Thoracic aorta (tissue), 2 donors: ENCODE data around the gene ZDHHC8. TPM values are rescaled to one million over a fixed set of nuclear protein-coding genes. Genes with fewer than 3 reads are reported as not detected.
A peak's percentile ranks its signal among the peaks of the same experiment; 100 is the strongest.

ENCODE experiments used
- ATAC-seq: fragments of 150-250 bp; one replicate; pipeline ENCODE4 v1.8.0; 2017; ENCODE audit warnings: low read depth; ENCODE audit not compliant: insufficient number of reproducible peaks, low FRiP score
- DNase-seq: peaks from one replicate; pipeline ENCODE4 v3.0.0-alpha.2; 2020; ENCODE audit warnings: low spot score
- H3K27ac ChIP-seq, 2 donors: fragments of 200-600 bp; sonication (generic); 1 replicate in 1 of 2; 2 replicates in 1 of 2; pipeline ENCODE4 v1.5.1; 2016; ENCODE audit warnings: mild to moderate bottlenecking in 2 of 2, moderate library complexity in 2 of 2
- H3K27me3 ChIP-seq: fragments of 200-600 bp; sonication (generic); replicated peaks from 2 replicates; pipeline ENCODE4 v1.6.0; 2016; ENCODE audit warnings: mild to moderate bottlenecking; ENCODE audit not compliant: insufficient read depth
- H3K36me3 ChIP-seq: fragments of 200-600 bp; sonication (generic); one replicate; pipeline ENCODE4 v1.5.1; 2016
- H3K4me1 ChIP-seq, 2 donors: fragments of 200-600 bp; sonication (generic); 1 replicate in 1 of 2; 2 replicates in 1 of 2; pipeline versions ENCODE4 v1.5.1 to v1.6.0; 2016; ENCODE audit warnings: low read depth in 2 of 2, mild to moderate bottlenecking in 1 of 2; ENCODE audit not compliant: control insufficient read depth in 1 of 2
- H3K4me3 ChIP-seq: fragments of 200-600 bp; sonication (generic); 2 replicates; pipeline ENCODE4 v1.5.1; 2016; ENCODE audit warnings: mild to moderate bottlenecking
- H3K9me3 ChIP-seq: fragments of 200-600 bp; sonication (generic); 2 replicates; pipeline ENCODE4 v1.5.1; 2016
- CTCF ChIP-seq: fragments of 200-600 bp; sonication (generic); IDR thresholded peaks from one replicate; pipeline ENCODE4 v1.5.1; 2019; ENCODE audit warnings: antibody characterized with exemption
- total RNA-seq, 2 donors: library from RNA; depleted of rRNA; stranded (reverse); fragments of >200 nt; gene quantifications; one replicate each; pipeline versions ENCODE4 v1.1.0 to v1.2.3, GENCODE V29; 2016

Gene ZDHHC8
- total RNA-seq, 2 donors from 2014 or later = 14.8 to 49.8 TPM

- Histone ChIP-seq H3K4me3 (no peak overlapping the region), H3K36me3 (no peaks in the 10 kb centered on the region), H3K27ac (no peak overlapping the region), H3K9me3 (no peaks in the 10 kb centered on the region), H3K4me1 (no peaks in the 10 kb centered on the region), H3K27me3 (no peaks in the 10 kb centered on the region)
- DNase-seq (no peak), ATAC-seq (no peak)
- no peak for TF ChIP-seq CTCF
These were observed 48.0 kb downstream of the ZDHHC8 start for GRCh38 chr22:20179455-20180244.

- Histone ChIP-seq H3K36me3 (no peaks in the 10 kb centered on the region), H3K4me1 (no peaks in the 10 kb centered on the region), H3K27me3 (no peaks in the 10 kb centered on the region), H3K9me3 (no peaks in the 10 kb centered on the region), H3K4me3 (no peak overlapping the region), H3K27ac (no peak overlapping the region)
- DNase-seq (no peak), ATAC-seq (no peak)
- peak; percentile 13 for TF ChIP-seq CTCF
These were observed 48.6 kb downstream of the ZDHHC8 start for GRCh38 chr22:20180245-20180630.

- Histone ChIP-seq H3K9me3 (no peaks in the 10 kb centered on the region), H3K27me3 (no peaks in the 10 kb centered on the region), H3K4me1 (no peaks in the 10 kb centered on the region), H3K27ac (no peak overlapping the region), H3K36me3 (no peaks in the 10 kb centered on the region), H3K4me3 (no peak overlapping the region)
- no peak for TF ChIP-seq CTCF
- no peak for ATAC-seq
- DNase-seq = no peak
These were observed 49.0 kb downstream of the ZDHHC8 start for GRCh38 chr22:20180640-20181039.

GRCh38 chr22:20181194-20181883, 49.7 kb downstream of the ZDHHC8 start:
- H3K4me3 ChIP-seq = no peak overlapping the region
- no peak overlapping the region for H3K27ac ChIP-seq
- no peaks in the 10 kb centered on the region for H3K9me3 ChIP-seq
- no peak for TF ChIP-seq CTCF
- no peaks in the 10 kb centered on the region for H3K36me3 ChIP-seq
- ATAC-seq (no peak), DNase-seq (no peak)
- H3K4me1 ChIP-seq = no peaks in the 10 kb centered on the region
- no peaks in the 10 kb centered on the region for H3K27me3 ChIP-seq

GRCh38 chr22:20181884-20182236, 50.3 kb downstream of the ZDHHC8 start:
- Histone ChIP-seq H3K9me3 (no peaks in the 10 kb centered on the region), H3K36me3 (no peaks in the 10 kb centered on the region), H3K27me3 (no peaks in the 10 kb centered on the region), H3K4me3 (no peak overlapping the region), H3K27ac (no peak overlapping the region), H3K4me1 (no peaks in the 10 kb centered on the region)
- TF ChIP-seq CTCF = no peak
- ATAC-seq (no peak), DNase-seq (no peak)
